ENCODE data around the gene RTP5. TPM values are rescaled to one million over a fixed set of nuclear protein-coding genes. Genes with fewer than 3 reads are reported as not detected.
A peak's percentile ranks its signal among the peaks of the same experiment; 100 is the strongest.

Gene RTP5
- total RNA-seq, 1 donor from 2014 or later, result not detected

- Histone ChIP-seq H2AFZ (ENCODE audit: low read depth, low read length) (no peak overlapping the region), H3K27me3 (ENCODE audit: insufficient read depth, low read length) (peaks cover 4% of the 10 kb centered on the region), H3K4me2 (ENCODE audit: low read length) (no peak overlapping the region), H3K9me3 (ENCODE audit: insufficient read depth, low read depth, low read length) (no peaks in the 10 kb centered on the region), H3K4me3 (ENCODE audit: insufficient read depth, low read depth, low read length) (no peak overlapping the region), H3K79me2 (ENCODE audit: insufficient read depth, low read length) (no peaks in the 10 kb centered on the region), H3K9ac (ENCODE audit: low read length) (no peak overlapping the region), H3K4me1 (ENCODE audit: insufficient read depth, low read length) (peaks cover 9% of the 10 kb centered on the region), H4K20me1 (ENCODE audit: insufficient read depth, low read length) (no peaks in the 10 kb centered on the region), H3K36me3 (ENCODE audit: insufficient read depth, low read length) (no peaks in the 10 kb centered on the region), H3K27ac (ENCODE audit: low read depth, low read length) (no peak overlapping the region)
- Mint-ChIP-seq H3K27ac (ENCODE audit: unreplicated experiment) (no peak overlapping the region), H3K27me3 (ENCODE audit: low read depth, unreplicated experiment) (peaks cover 14% of the 10 kb centered on the region), H3K4me3 (ENCODE audit: unreplicated experiment) (no peak overlapping the region), H3K36me3 (ENCODE audit: low read depth, unreplicated experiment) (no peaks in the 10 kb centered on the region), H3K9me3 (ENCODE audit: unreplicated experiment) (no peaks in the 10 kb centered on the region), H3K4me1 (ENCODE audit: low read depth, unreplicated experiment) (no peaks in the 10 kb centered on the region)
- FAIRE-seq (no peak), DNase-seq (ENCODE audit: low read depth) (no peak)
- TF ChIP-seq EZH2 (IDR thresholded peaks at IDR 0.05; ENCODE audit: insufficient read depth, low read length) (no peak), CTCF (IDR thresholded peaks at IDR 0.05; ENCODE audit: insufficient read depth, low read depth, low read length) (no peak)
These were observed 11.9 kb upstream of the RTP5 start for GRCh38 chr2:241857572-241858121.

GRCh38 chr2:241858206-241859016 lies 11.1 kb upstream of the RTP5 start, which contains the start of gene PDCD1:
TSS of gene PDCD1 (minus strand) at chr2:241858894. CDS start at chr2:241858838, 56 bp downstream.
- Histone ChIP-seq H3K36me3 (ENCODE audit: insufficient read depth, low read length) (no peaks in the 10 kb centered on the region), H3K9ac (ENCODE audit: low read length) (no peak within 1 kb of the TSS), H4K20me1 (ENCODE audit: insufficient read depth, low read length) (no peaks in the 10 kb centered on the region), H3K79me2 (ENCODE audit: insufficient read depth, low read length) (no peaks in the 10 kb centered on the region), H3K27ac (ENCODE audit: low read depth, low read length) (no peak within 1 kb of the TSS), H3K4me3 (ENCODE audit: insufficient read depth, low read depth, low read length) (no peak within 1 kb of the TSS), H3K4me1 (ENCODE audit: insufficient read depth, low read length) (peaks cover 9% of the 10 kb centered on the region), H3K27me3 (ENCODE audit: insufficient read depth, low read length) (peaks cover 4% of the 10 kb centered on the region), H3K9me3 (ENCODE audit: insufficient read depth, low read depth, low read length) (no peaks in the 10 kb centered on the region), H2AFZ (ENCODE audit: low read depth, low read length) (no peak within 1 kb of the TSS), H3K4me2 (ENCODE audit: low read length) (peak within 1 kb of the TSS; percentile 41)
- H3K36me3 Mint-ChIP-seq (ENCODE audit: low read depth, unreplicated experiment), result no peaks in the 10 kb centered on the region
- FAIRE-seq (no peak), DNase-seq (ENCODE audit: low read depth) (no peak)
- no peak within 1 kb of the TSS for H3K4me3 Mint-ChIP-seq (ENCODE audit: unreplicated experiment)
- no peaks in the 10 kb centered on the region for H3K9me3 Mint-ChIP-seq (ENCODE audit: unreplicated experiment)
- TF ChIP-seq CTCF (IDR thresholded peaks at IDR 0.05; ENCODE audit: insufficient read depth, low read depth, low read length), result no peak
- H3K4me1 Mint-ChIP-seq (ENCODE audit: low read depth, unreplicated experiment), result no peaks in the 10 kb centered on the region
- H3K27ac Mint-ChIP-seq (ENCODE audit: unreplicated experiment), result no peak within 1 kb of the TSS
- H3K27me3 Mint-ChIP-seq (ENCODE audit: low read depth, unreplicated experiment), result peaks cover 14% of the 10 kb centered on the region

GRCh38 chr2:241859017-241859435 lies 10.5 kb upstream of the RTP5 start:
- H3K9me3 ChIP-seq (ENCODE audit: insufficient read depth, low read depth, low read length), result no peaks in the 10 kb centered on the region
- peaks cover 4% of the 10 kb centered on the region for H3K27me3 ChIP-seq (ENCODE audit: insufficient read depth, low read length)
- Mint-ChIP-seq H3K4me3 (ENCODE audit: unreplicated experiment) (no peak overlapping the region), H3K4me1 (ENCODE audit: low read depth, unreplicated experiment) (no peaks in the 10 kb centered on the region), H3K27ac (ENCODE audit: unreplicated experiment) (no peak overlapping the region), H3K9me3 (ENCODE audit: unreplicated experiment) (no peaks in the 10 kb centered on the region), H3K36me3 (ENCODE audit: low read depth, unreplicated experiment) (no peaks in the 10 kb centered on the region), H3K27me3 (ENCODE audit: low read depth, unreplicated experiment) (peaks cover 14% of the 10 kb centered on the region)
- FAIRE-seq (no peak), DNase-seq (ENCODE audit: low read depth) (no peak)
- H3K79me2 ChIP-seq (ENCODE audit: insufficient read depth, low read length), result no peaks in the 10 kb centered on the region
- H3K4me1 ChIP-seq (ENCODE audit: insufficient read depth, low read length), result peaks cover 8% of the 10 kb centered on the region
- H3K4me2 ChIP-seq (ENCODE audit: low read length), result no peak overlapping the region
- H2AFZ ChIP-seq (ENCODE audit: low read depth, low read length), result no peak overlapping the region
- H3K27ac ChIP-seq (ENCODE audit: low read depth, low read length), result no peak overlapping the region
- no peak overlapping the region for H3K4me3 ChIP-seq (ENCODE audit: insufficient read depth, low read depth, low read length)
- no peaks in the 10 kb centered on the region for H4K20me1 ChIP-seq (ENCODE audit: insufficient read depth, low read length)
- no peaks in the 10 kb centered on the region for H3K36me3 ChIP-seq (ENCODE audit: insufficient read depth, low read length)
- H3K9ac ChIP-seq (ENCODE audit: low read length), result no peak overlapping the region
- TF ChIP-seq CTCF (IDR thresholded peaks at IDR 0.05; ENCODE audit: insufficient read depth, low read depth, low read length), result no peak
- no peak for TF ChIP-seq EZH2 (IDR thresholded peaks at IDR 0.05; ENCODE audit: insufficient read depth, low read length)
